Measurements from ENCODE around the gene ENOSF1.
"Not testable (repeated sequence)": the region's sequence is repeated elsewhere in the genome, so short reads cannot be mapped to it uniquely, and the experiment has no call there.

ENOSF1 gene

DNA sequence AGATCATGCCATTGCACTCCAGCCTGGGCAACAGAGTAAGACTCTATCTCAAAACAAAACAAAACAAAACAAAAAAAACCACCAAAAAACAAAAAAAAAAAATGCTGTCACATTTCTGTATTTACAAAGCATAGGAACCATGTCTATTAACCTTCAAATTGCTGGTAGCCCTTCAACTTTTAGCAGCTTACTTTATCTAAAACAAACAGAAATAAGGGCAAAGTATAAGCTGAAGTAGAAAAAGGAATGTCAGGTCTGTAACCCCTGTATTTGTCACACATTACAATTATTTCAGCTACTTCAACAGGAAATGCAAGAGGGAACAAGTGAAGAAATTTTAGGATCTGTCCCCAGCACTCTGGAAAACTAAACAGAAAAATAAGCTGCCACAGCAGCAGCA lies 29.6 kb downstream of the ENOSF1 start:
- DNase-seq (ENCODE audit: extremely low read depth, insufficient read length) = no peak
- Histone ChIP-seq H3K36me3 (ENCODE audit: control insufficient read depth, insufficient read depth, low read length) (peaks cover 11% of the 10 kb centered on the region), H3K4me3 (replicated peaks; ENCODE audit: low read depth, low read length) (no peak overlapping the region), H3K27me3 (replicated peaks; ENCODE audit: control insufficient read depth, insufficient read depth, low read length) (no peaks in the 10 kb centered on the region)
- TF ChIP-seq, protein P1, sequence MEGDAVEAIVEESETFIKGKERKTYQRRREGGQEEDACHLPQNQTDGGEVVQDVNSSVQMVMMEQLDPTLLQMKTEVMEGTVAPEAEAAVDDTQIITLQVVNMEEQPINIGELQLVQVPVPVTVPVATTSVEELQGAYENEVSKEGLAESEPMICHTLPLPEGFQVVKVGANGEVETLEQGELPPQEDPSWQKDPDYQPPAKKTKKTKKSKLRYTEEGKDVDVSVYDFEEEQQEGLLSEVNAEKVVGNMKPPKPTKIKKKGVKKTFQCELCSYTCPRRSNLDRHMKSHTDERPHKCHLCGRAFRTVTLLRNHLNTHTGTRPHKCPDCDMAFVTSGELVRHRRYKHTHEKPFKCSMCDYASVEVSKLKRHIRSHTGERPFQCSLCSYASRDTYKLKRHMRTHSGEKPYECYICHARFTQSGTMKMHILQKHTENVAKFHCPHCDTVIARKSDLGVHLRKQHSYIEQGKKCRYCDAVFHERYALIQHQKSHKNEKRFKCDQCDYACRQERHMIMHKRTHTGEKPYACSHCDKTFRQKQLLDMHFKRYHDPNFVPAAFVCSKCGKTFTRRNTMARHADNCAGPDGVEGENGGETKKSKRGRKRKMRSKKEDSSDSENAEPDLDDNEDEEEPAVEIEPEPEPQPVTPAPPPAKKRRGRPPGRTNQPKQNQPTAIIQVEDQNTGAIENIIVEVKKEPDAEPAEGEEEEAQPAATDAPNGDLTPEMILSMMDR (IDR thresholded peaks at IDR 0.05; ENCODE audit: insufficient read depth, low read length, poor library complexity, severe bottlenecking) = no peak

DNA sequence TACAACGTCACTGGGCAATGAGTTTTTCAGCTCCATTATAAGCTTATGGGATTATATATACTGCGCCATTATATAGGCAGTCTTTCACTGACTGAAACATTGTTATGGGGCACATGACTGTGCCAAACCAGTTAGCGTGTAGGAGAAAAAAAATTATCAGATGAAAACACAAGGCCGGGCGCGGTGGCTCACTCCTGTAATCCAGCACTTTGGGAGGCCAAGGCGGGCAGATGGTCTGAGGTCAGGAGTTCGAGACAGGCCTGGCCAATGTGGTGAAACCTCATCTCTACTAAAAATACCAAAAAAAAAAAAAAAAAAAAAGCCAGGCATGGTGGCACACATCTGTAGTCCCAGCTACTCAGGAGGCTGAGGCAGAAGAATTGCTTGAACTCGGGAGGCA lies 30.0 kb downstream of the ENOSF1 start:
- not testable (repeated sequence) for DNase-seq (ENCODE audit: extremely low read depth, insufficient read length); H3K27me3 ChIP-seq (replicated peaks; ENCODE audit: control insufficient read depth, insufficient read depth, low read length); H3K4me3 ChIP-seq (replicated peaks; ENCODE audit: low read depth, low read length)
- H3K36me3 ChIP-seq (ENCODE audit: control insufficient read depth, insufficient read depth, low read length) = peaks cover 10% of the 10 kb centered on the region

DNA sequence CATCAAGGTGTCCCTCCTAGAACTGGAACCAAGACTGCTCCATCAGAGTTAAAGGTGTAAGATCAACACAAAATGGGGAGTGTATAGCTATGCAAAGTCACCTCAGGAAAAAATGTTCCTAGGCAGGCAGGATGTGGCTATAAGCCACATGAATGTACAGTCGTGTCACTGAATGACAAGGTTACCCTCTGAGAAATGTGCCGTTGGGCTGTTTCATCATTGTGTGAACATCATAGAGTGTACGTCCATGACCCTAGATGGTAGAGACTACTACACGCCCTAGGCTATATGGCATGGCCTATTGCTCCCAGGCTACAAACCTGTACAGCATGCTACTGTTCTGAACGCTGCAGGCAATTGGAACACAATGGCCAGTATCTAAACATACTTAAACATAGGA lies 30.4 kb downstream of the ENOSF1 start:
- Histone ChIP-seq H3K36me3 (ENCODE audit: control insufficient read depth, insufficient read depth, low read length) (peaks cover 7% of the 10 kb centered on the region), H3K4me3 (replicated peaks; ENCODE audit: low read depth, low read length) (no peak overlapping the region), H3K27me3 (replicated peaks; ENCODE audit: control insufficient read depth, insufficient read depth, low read length) (no peaks in the 10 kb centered on the region)
- no peak for DNase-seq (ENCODE audit: extremely low read depth, insufficient read length)
- TF ChIP-seq, protein P1 (IDR thresholded peaks at IDR 0.05; ENCODE audit: insufficient read depth, low read length, poor library complexity, severe bottlenecking) = no peak

DNA sequence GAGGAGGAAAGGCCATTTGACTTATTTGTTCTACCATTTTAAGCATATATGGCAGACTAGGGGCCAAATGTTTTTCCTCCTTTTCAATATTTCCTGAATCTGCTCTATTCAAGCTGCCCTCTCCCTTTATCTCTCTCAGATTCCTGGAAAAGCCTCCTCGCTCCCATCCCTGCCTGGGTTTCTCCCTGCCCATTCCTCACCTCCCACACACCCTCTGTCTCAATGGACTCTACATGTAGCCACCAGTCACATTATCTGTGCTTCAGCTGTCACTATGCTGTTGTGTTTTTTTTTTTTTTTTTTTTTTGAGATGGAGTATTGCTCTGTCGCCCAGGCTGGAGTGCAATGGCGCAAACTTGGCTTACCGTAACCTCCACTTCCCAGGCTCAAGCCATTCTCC lies 32.0 kb downstream of the ENOSF1 start:
- TF ChIP-seq, protein P1 (IDR thresholded peaks at IDR 0.05; ENCODE audit: insufficient read depth, low read length, poor library complexity, severe bottlenecking) = no peak
- no peak for DNase-seq (ENCODE audit: extremely low read depth, insufficient read length)
- Histone ChIP-seq H3K4me3 (replicated peaks; ENCODE audit: low read depth, low read length) (no peak overlapping the region), H3K36me3 (ENCODE audit: control insufficient read depth, insufficient read depth, low read length) (peaks cover 4% of the 10 kb centered on the region), H3K27me3 (replicated peaks; ENCODE audit: control insufficient read depth, insufficient read depth, low read length) (no peaks in the 10 kb centered on the region)

DNA sequence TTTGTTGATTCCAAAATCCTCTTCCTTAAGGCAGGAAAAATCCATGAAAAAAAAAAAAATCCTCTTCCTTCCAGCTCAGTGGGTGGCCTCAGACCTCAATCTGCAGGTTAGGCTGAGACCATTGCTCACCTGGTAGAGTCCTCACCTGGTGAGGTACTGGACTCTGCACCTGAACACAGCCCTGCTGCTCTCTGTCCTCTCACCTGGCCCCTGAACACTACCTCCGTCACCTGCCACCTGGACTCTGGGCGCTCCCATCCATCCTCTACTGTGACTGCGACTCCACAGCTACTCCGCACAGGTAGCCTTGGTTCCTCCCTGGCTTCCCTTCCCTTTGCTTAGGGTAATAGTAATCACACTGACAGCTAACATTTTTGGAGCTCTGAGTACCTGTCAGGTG lies 32.9 kb downstream of the ENOSF1 start:
- TF ChIP-seq, protein P1 (IDR thresholded peaks at IDR 0.05; ENCODE audit: insufficient read depth, low read length, poor library complexity, severe bottlenecking) = no peak
- no peak overlapping the region for H3K4me3 ChIP-seq (replicated peaks; ENCODE audit: low read depth, low read length)
- H3K27me3 ChIP-seq (replicated peaks; ENCODE audit: control insufficient read depth, insufficient read depth, low read length) = no peaks in the 10 kb centered on the region
- H3K36me3 ChIP-seq (ENCODE audit: control insufficient read depth, insufficient read depth, low read length) = peaks cover 7% of the 10 kb centered on the region
- DNase-seq (ENCODE audit: extremely low read depth, insufficient read length) = no peak

DNA sequence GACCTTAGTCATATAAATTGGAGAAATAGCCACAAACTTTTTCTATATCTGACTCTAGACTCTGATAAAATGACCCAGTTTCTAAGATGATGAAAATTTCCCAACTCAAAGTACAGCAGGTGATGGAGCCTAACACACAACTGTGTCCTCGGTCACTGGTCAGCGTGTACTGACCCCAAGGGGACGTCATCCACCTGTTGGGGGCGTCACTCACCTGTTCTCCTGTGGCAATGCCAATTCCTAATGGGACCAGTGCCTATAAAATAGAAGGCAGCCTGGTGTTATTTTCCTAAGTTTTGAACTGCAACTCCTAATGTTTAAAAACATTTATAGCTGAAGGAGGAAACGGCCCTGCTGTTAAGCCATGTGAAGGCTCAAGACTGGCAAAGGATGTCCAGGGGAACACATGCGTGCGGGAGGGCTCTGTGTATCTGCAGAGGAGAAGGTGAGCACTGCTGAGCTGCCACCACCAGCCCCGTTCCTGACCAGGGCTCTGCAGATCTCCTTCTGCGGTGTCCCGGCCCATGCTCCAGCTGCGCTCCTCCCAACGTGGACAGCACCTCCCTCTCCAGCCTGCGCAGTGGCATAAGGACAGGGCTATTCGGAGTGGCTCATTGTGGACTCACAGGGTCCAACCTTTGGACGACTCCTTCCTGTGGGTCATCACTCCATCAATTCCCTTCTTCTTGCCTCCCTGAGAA lies 33.8 kb downstream of the ENOSF1 start:
- no peak for DNase-seq (ENCODE audit: extremely low read depth, insufficient read length)
- Histone ChIP-seq H3K27me3 (replicated peaks; ENCODE audit: control insufficient read depth, insufficient read depth, low read length) (no peaks in the 10 kb centered on the region), H3K4me3 (replicated peaks; ENCODE audit: low read depth, low read length) (no peak overlapping the region), H3K36me3 (ENCODE audit: control insufficient read depth, insufficient read depth, low read length) (peaks cover 7% of the 10 kb centered on the region)
- TF ChIP-seq, protein P1 (IDR thresholded peaks at IDR 0.05; ENCODE audit: insufficient read depth, low read length, poor library complexity, severe bottlenecking) = no peak

Measured in GM06990 (cell line).